ENCODE measurements around the gene ALKAL2. TPM values are rescaled to one million over a fixed set of nuclear protein-coding genes. Genes with fewer than 3 reads are reported as not detected.

ALKAL2 gene
- total RNA-seq, 1 donor from 2014 or later: 50.0 TPM

DNA sequence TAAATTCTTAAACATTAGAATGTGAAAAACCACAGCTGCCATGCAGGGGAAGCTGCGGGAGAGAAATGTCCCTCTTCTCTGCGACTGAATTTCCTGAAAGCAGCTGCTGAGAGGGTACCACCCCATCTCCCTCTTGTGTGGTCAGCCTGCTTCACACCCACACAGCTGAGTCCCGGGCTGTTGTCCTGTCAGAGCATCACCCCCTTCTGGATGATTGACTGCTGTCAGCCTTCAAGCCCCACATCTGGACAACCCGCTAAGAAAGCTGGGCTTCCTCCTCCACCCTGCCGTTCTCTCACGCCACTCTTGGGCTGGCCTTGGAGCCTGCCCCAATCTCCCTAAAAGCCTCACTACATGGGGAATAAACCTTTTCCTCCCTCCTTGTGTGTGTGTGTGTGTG is 50.0 kb downstream of the ALKAL2 start:
- no peaks in the 10 kb centered on the region for H3K27me3 Mint-ChIP-seq (ENCODE audit: unreplicated experiment)
- peaks cover 6% of the 10 kb centered on the region for H3K9me3 Mint-ChIP-seq (ENCODE audit: unreplicated experiment)

GRCh38 chr2:236993-237539 is 50.8 kb downstream of the ALKAL2 start:
- Mint-ChIP-seq H3K9me3 (ENCODE audit: unreplicated experiment) (no peaks in the 10 kb centered on the region), H3K4me1 (ENCODE audit: unreplicated experiment) (no peaks in the 10 kb centered on the region), H3K36me3 (ENCODE audit: unreplicated experiment) (peaks cover 36% of the 10 kb centered on the region), H3K27ac (ENCODE audit: unreplicated experiment) (no peak overlapping the region), H3K27me3 (ENCODE audit: unreplicated experiment) (no peaks in the 10 kb centered on the region), H3K4me3 (ENCODE audit: unreplicated experiment) (no peak overlapping the region)
- no peak for TF ChIP-seq CTCF (IDR thresholded peaks at IDR 0.05)
- DNase-seq (ENCODE audit: extremely low spot score, unreplicated experiment): no peak

More for the DNA sequence above, 50.0 kb downstream of the ALKAL2 start:
- H3K36me3 Mint-ChIP-seq (ENCODE audit: unreplicated experiment): peaks cover 41% of the 10 kb centered on the region
- H3K4me1 Mint-ChIP-seq (ENCODE audit: unreplicated experiment): no peaks in the 10 kb centered on the region
- no peak for TF ChIP-seq CTCF (IDR thresholded peaks at IDR 0.05)
- no peak overlapping the region for H3K27ac Mint-ChIP-seq (ENCODE audit: unreplicated experiment)
- no peak overlapping the region for H3K4me3 Mint-ChIP-seq (ENCODE audit: unreplicated experiment)
- DNase-seq (ENCODE audit: extremely low spot score, unreplicated experiment): no peak

GRCh38 chr2:234421-234820 is 53.5 kb downstream of the ALKAL2 start:
- no peak for TF ChIP-seq CTCF (IDR thresholded peaks at IDR 0.05)
- Mint-ChIP-seq H3K4me1 (ENCODE audit: unreplicated experiment) (no peaks in the 10 kb centered on the region), H3K27ac (ENCODE audit: unreplicated experiment) (no peak overlapping the region), H3K27me3 (ENCODE audit: unreplicated experiment) (no peaks in the 10 kb centered on the region), H3K4me3 (ENCODE audit: unreplicated experiment) (no peak overlapping the region), H3K9me3 (ENCODE audit: unreplicated experiment) (no peaks in the 10 kb centered on the region), H3K36me3 (ENCODE audit: unreplicated experiment) (peaks cover 28% of the 10 kb centered on the region)
- DNase-seq (ENCODE audit: extremely low spot score, unreplicated experiment): no peak

DNA sequence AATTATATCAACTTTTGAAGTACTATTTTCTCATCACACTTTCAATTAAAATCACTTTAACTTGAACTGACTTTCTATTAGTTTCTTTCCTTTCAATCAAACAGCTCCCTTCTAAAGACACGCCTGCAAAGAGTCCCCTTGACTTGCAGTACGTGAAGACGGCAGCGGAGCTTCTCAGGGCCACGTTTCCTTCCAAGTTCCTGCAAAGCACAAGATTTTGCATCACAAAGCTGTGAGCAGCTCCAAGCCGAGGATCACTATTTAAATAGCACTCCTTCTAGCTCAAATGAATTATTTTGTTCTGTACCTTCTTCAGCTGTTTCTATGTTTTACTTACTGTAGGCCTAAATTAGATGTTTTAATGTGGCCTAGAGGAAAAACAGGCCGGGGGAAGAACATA is 54.9 kb downstream of the ALKAL2 start:
- DNase-seq (ENCODE audit: extremely low spot score, unreplicated experiment): no peak
- H3K4me3 Mint-ChIP-seq (ENCODE audit: unreplicated experiment): no peak overlapping the region
- H3K27ac Mint-ChIP-seq (ENCODE audit: unreplicated experiment): no peak overlapping the region
- H3K4me1 Mint-ChIP-seq (ENCODE audit: unreplicated experiment): no peaks in the 10 kb centered on the region
- H3K9me3 Mint-ChIP-seq (ENCODE audit: unreplicated experiment): no peaks in the 10 kb centered on the region
- no peak for TF ChIP-seq CTCF (IDR thresholded peaks at IDR 0.05)
- peaks cover 28% of the 10 kb centered on the region for H3K36me3 Mint-ChIP-seq (ENCODE audit: unreplicated experiment)
- H3K27me3 Mint-ChIP-seq (ENCODE audit: unreplicated experiment): no peaks in the 10 kb centered on the region

- no peaks in the 10 kb centered on the region for H3K4me1 Mint-ChIP-seq (ENCODE audit: unreplicated experiment)
- H3K27ac Mint-ChIP-seq (ENCODE audit: unreplicated experiment): no peak overlapping the region
- H3K4me3 Mint-ChIP-seq (ENCODE audit: unreplicated experiment): no peak overlapping the region
- no peak for DNase-seq (ENCODE audit: extremely low spot score, unreplicated experiment)
- H3K36me3 Mint-ChIP-seq (ENCODE audit: unreplicated experiment): peaks cover 37% of the 10 kb centered on the region
- H3K9me3 Mint-ChIP-seq (ENCODE audit: unreplicated experiment): no peaks in the 10 kb centered on the region
- H3K27me3 Mint-ChIP-seq (ENCODE audit: unreplicated experiment): no peaks in the 10 kb centered on the region
- TF ChIP-seq CTCF (IDR thresholded peaks at IDR 0.05): no peak
Measured at GRCh38 chr2:231521-232185, 56.2 kb downstream of the ALKAL2 start.

Other genes starting within 250 kb of the ALKAL2 start
- gene FAM110C, start 241.6 kb downstream of the ALKAL2 start, total RNA-seq: not detected in 2 replicates
- gene SH3YL1, start 24.1 kb downstream of the ALKAL2 start, total RNA-seq: 50.2 and 55.5 TPM in 2 replicates
- gene ACP1, start 23.1 kb downstream of the ALKAL2 start, total RNA-seq: 81.4 and 82.9 TPM in 2 replicates